GM19372 (cell line): ENCODE results near the gene PCF11.
"Not testable (repeated sequence)": the region's sequence is repeated elsewhere in the genome, so short reads cannot be mapped to it uniquely, and the experiment has no call there.

ENCODE experiments used
- ATAC-seq: cut with Tn5 transposase; IDR thresholded peaks from one replicate; pipeline ENCODE4 v1.9.1; 2021; ENCODE audit warnings: mild to moderate bottlenecking, low read depth, moderate library complexity; ENCODE audit not compliant: unreplicated experiment

The PCF11 gene

GRCh38 chr11:83156996-83157593 is at the start of gene PCF11:
TSS of gene PCF11 (plus strand) at chr11:83157131. CDS start at chr11:83157440, 309 bp downstream.
- ATAC-seq = peak; percentile 0

GRCh38 chr11:83112886-83113285 is 44.0 kb upstream of the PCF11 start:
- ATAC-seq = no peak

GRCh38 chr11:83115026-83115425 is 41.9 kb upstream of the PCF11 start:
- no peak for ATAC-seq

GRCh38 chr11:83115551-83115950 is 41.4 kb upstream of the PCF11 start:
- no peak for ATAC-seq

GRCh38 chr11:83116015-83116641 is 40.8 kb upstream of the PCF11 start:
- ATAC-seq = no peak

GRCh38 chr11:83118814-83119213 is 38.1 kb upstream of the PCF11 start:
- ATAC-seq = no peak

GRCh38 chr11:83119216-83119615 is 37.7 kb upstream of the PCF11 start:
- ATAC-seq = no peak

GRCh38 chr11:83120327-83120726 is 36.6 kb upstream of the PCF11 start:
- no peak for ATAC-seq

- no peak for ATAC-seq
These were observed 34.9 kb upstream of the PCF11 start for GRCh38 chr11:83122050-83122449.

- no peak for ATAC-seq
These were observed 34.2 kb upstream of the PCF11 start for GRCh38 chr11:83122766-83123165.

GRCh38 chr11:83124636-83125424 is 32.1 kb upstream of the PCF11 start:
- ATAC-seq = no peak

- no peak for ATAC-seq
These were observed 31.4 kb upstream of the PCF11 start for GRCh38 chr11:83125577-83125976.

GRCh38 chr11:83127310-83127637 is 29.7 kb upstream of the PCF11 start:
- peak; percentile 20 for ATAC-seq

- no peak for ATAC-seq
These were observed 24.7 kb upstream of the PCF11 start for GRCh38 chr11:83132191-83132590.

GRCh38 chr11:83133266-83133665 is 23.7 kb upstream of the PCF11 start:
- ATAC-seq = not testable (repeated sequence)

- ATAC-seq = no peak
These were observed 17.6 kb upstream of the PCF11 start for GRCh38 chr11:83139310-83139709.

GRCh38 chr11:83140691-83141455 is 16.1 kb upstream of the PCF11 start:
- peak; percentile 92 for ATAC-seq

- no peak for ATAC-seq
These were observed 9.0 kb upstream of the PCF11 start for GRCh38 chr11:83147895-83148294.

GRCh38 chr11:83150450-83150849 is 6.5 kb upstream of the PCF11 start:
- no peak for ATAC-seq

- ATAC-seq = no peak
These were observed 5.5 kb upstream of the PCF11 start for GRCh38 chr11:83151274-83151977.
